Measurements from ENCODE around the gene PTDSS2.

The PTDSS2 gene

GRCh38 chr11:494761-495536 lies 44.9 kb downstream of the PTDSS2 start:
- no peak for DNase-seq

- DNase-seq, result no peak
Measured at GRCh38 chr11:495537-495931, 45.5 kb downstream of the PTDSS2 start.

GRCh38 chr11:496834-497564 lies 46.9 kb downstream of the PTDSS2 start:
- no peak for DNase-seq

- no peak for DNase-seq
Measured at GRCh38 chr11:497565-498296, 47.7 kb downstream of the PTDSS2 start.

GRCh38 chr11:498297-499181 lies 48.5 kb downstream of the PTDSS2 start:
- no peak for DNase-seq

GRCh38 chr11:499201-500076 lies 49.4 kb downstream of the PTDSS2 start:
- no peak for DNase-seq

- DNase-seq, result no peak
Measured at GRCh38 chr11:501001-501682, 51.1 kb downstream of the PTDSS2 start.

GRCh38 chr11:501683-502287 lies 51.7 kb downstream of the PTDSS2 start:
- DNase-seq, result no peak

- DNase-seq, result no peak
Measured at GRCh38 chr11:502288-503178, 52.5 kb downstream of the PTDSS2 start.

- peak; percentile 79 for DNase-seq
Measured at GRCh38 chr11:503179-503981, 53.3 kb downstream of the PTDSS2 start.

- DNase-seq, result peak; percentile 19
Measured at GRCh38 chr11:504053-504993, 54.2 kb downstream of the PTDSS2 start.

GRCh38 chr11:504994-505344 lies 54.9 kb downstream of the PTDSS2 start:
- DNase-seq, result no peak

- peak; percentile 98 for DNase-seq
Measured at GRCh38 chr11:506238-506994, 56.3 kb downstream of the PTDSS2 start.

- DNase-seq, result peak; percentile 99
Measured at GRCh38 chr11:506995-507726, 57.1 kb downstream of the PTDSS2 start, which contains the start of gene RNH1. Gene RNH1 (minus strand): TSS chr11:507242. CDS start chr11:502162, 5,080 bp downstream.

GRCh38 chr11:507727-508515 lies 57.8 kb downstream of the PTDSS2 start:
- DNase-seq, result no peak

Measured in activated CD4-positive, alpha-beta T cell treated with anti-CD3 and anti-CD28 coated beads, Interleukin-2, amount 50 U/mL, for 16 hours (primary cell).